HG03558 (cell line): Measurements from ENCODE around the gene PRXL2C.
"Not testable (repeated sequence)": the region's sequence is repeated elsewhere in the genome, so short reads cannot be mapped to it uniquely, and the experiment has no call there.

ENCODE experiments used
- ATAC-seq: cut with Tn5 transposase; IDR thresholded peaks from one replicate; pipeline ENCODE4 v1.9.1; 2021; ENCODE audit warnings: moderate number of reproducible peaks; ENCODE audit not compliant: unreplicated experiment; ENCODE audit errors: extremely low read depth

Gene PRXL2C

DNA sequence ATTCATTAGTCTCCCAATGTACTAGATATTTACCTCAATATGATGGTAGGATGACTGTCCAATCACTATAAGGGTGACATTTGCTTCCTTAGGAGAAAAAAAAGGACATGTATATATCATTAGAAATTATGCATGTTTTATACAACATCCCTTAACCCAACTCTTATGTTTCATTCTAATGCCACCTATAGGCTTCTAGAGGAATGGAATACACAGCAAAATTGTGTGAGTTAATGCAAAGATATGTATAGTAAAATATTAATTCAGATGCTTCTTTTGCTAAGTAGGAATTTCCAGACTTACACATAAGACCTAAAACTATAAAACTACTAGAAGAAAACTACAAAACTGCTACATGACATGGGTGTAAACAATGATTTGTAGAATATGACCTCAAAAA lies 3.5 kb downstream of the PRXL2C start:
- ATAC-seq, result no peak

- ATAC-seq, result no peak
These were observed 5.3 kb downstream of the PRXL2C start for GRCh38 chr9:96649620-96650324.

DNA sequence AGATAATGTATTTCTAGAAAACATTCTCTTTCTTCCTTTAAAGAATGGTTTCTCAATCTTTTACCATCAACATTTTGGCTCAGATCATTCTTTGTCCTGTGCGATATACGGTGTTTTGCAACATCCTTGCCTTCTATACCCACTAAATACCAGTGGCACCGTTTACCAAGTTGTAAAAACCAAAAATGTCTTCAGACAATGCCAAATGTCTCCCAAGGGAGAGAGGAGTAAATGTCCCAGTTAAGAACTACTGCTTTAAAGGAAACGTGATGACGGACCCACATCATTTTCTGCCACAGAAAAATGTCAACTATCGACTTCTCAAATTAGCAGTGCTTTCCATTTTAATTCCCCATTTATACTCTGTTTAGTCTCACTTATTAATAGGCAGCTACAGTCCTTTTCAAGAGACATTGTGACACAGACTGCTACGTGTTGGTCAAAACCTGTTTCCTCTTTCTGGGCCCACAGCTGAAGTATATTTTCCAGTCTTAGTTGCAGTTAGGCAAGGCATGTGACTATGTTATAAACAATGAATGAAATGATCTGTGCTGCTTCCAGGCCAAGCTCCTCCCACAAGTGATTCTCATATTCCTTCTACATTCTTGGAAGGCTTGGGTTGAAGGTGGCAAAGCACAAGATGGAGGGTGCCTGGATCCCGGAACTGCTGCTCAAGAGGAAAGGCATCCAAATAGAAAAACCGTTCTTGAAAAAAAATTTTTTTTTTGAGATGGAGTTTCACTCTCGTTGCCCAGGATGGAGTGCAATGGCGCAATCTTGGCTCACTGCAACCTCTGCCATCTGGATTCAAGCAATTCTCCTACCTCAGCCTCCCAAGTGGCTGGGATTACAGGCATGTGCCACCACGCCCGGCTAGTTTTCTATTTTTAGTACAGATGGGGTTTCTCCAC lies 8.8 kb downstream of the PRXL2C start:
- no peak for ATAC-seq

DNA sequence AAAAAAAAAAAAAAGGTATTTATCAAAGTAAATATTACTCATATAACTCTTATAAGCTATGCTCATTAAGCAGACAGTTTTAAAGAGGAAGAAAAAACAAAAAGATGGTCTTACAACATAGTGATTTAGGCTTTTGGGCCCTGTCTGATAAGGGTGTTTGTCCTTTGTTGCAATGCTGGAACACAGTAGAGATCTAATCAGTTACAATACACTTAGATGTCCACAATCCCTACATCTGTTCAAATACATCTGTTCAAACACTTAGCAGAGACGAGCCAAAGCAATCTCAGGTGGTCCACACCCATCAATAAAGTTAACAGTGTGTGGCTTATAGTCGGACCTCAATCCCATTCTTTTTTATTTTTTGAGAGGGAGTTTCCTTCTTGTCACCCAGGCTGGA lies 11.0 kb downstream of the PRXL2C start:
- ATAC-seq, result no peak

GRCh38 chr9:96641514-96641913 lies 13.6 kb downstream of the PRXL2C start:
- no peak for ATAC-seq

GRCh38 chr9:96638606-96639364 lies 16.3 kb downstream of the PRXL2C start:
- ATAC-seq, result no peak

- ATAC-seq, result no peak
These were observed 18.7 kb downstream of the PRXL2C start for GRCh38 chr9:96636368-96636767.

GRCh38 chr9:96633579-96633978 lies 21.5 kb downstream of the PRXL2C start:
- ATAC-seq, result not testable (repeated sequence)

DNA sequence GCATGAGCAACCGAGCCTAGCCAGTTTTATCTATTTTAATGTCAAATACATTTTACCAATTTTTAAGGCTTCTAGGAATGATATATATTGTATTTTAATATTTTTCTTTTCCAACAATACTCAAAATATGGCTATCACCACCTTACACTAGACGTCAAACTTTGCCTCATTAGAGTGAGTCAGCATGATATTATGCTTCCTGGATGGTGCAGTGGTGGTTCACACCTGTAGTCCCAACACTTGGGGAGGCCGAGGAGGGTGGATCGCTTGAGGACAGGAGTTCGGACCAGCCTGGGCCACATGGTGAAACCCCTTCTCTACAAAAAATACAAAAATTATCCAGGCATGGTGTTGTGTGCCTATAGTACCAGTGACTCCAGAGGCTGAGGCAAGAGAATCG lies 28.2 kb downstream of the PRXL2C start:
- ATAC-seq, result no peak

DNA sequence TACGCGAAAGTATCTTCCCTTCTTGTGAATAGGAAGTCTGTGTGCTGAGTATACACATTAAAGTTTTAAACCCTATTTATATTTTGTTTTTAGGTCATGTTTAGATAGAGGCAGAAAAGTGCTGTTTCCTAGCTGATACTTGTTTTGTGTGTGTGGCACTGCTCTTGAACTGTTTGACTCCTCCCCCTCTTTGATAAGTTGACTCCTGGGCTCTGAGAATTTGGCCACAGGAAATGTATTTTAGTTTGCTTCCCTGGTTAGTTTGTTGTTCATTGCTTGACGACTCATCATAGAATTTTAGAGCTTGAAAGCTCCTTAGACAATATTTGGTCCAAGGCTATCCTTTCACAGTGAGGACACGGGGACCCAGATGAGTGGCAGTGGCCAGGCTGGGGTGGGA lies 33.5 kb downstream of the PRXL2C start:
- no peak for ATAC-seq

GRCh38 chr9:96620832-96621269 lies 34.3 kb downstream of the PRXL2C start:
- ATAC-seq, result no peak

DNA sequence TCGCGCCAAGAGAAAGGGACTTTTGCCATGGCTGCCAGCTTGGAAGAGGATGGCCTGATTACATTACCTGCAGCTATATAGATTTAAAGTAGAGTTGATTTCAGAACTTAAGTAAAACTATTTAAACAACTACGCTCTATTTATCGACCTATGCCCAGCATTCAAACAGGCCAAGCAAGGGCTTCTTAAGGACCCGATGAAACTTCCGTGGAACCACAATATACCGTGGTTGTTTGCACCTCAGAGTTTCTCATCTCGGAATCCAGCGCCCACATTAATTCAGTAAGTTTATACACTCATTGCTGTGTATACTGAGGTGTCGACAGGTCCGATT lies 35.0 kb downstream of the PRXL2C start:
- no peak for ATAC-seq

- no peak for ATAC-seq
These were observed 35.5 kb downstream of the PRXL2C start, which contains the start of gene CDC14B for GRCh38 chr9:96619491-96620180. TSS of gene CDC14B (minus strand) at chr9:96619843. CDS start at chr9:96619378, 465 bp downstream.

GRCh38 chr9:96619124-96619465 lies 36.0 kb downstream of the PRXL2C start:
- no peak for ATAC-seq

DNA sequence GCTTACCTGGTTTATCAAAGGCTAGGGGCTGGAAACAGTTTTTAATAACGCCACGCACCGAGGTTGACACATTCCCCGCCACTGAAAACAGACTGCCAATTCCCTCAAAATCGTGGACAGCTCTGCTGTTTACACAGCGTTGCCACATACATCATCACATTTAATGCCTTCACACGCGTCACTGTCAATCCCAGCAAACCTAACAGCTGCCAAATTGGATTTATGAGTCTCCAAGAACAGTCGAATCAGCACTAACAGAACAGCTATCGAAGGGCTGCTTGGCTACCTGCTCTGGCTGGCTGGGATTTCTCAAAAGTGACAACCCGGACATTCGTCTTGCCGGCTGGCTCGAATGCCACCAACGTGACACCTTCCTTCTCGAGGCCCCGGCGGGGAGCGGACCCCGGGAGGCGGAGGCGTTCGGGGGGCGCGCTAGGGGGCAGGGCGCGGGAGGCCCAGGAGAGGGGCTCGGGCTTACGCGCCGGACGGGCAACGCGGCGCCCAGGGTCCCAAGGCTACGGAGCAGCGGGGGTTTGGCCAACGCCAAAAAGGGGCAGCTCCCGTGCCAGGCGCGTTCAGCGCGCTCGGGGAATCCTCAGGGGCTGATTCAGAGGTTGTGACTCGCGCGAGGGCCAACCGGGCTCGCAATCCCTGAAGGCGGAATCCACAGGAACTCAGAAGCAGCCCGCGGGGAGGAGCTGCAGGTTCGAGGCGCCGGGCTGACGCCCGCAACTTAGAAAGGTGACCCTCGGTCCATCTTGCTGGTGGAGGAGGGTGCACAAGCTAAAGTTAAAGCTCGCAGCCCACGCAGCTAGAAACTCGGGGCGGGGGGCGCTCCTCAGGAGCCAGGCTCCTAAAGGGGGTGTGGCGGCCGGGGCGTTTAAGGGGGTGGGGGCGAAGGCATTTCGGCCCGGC lies 36.7 kb downstream of the PRXL2C start:
- ATAC-seq, result no peak

DNA sequence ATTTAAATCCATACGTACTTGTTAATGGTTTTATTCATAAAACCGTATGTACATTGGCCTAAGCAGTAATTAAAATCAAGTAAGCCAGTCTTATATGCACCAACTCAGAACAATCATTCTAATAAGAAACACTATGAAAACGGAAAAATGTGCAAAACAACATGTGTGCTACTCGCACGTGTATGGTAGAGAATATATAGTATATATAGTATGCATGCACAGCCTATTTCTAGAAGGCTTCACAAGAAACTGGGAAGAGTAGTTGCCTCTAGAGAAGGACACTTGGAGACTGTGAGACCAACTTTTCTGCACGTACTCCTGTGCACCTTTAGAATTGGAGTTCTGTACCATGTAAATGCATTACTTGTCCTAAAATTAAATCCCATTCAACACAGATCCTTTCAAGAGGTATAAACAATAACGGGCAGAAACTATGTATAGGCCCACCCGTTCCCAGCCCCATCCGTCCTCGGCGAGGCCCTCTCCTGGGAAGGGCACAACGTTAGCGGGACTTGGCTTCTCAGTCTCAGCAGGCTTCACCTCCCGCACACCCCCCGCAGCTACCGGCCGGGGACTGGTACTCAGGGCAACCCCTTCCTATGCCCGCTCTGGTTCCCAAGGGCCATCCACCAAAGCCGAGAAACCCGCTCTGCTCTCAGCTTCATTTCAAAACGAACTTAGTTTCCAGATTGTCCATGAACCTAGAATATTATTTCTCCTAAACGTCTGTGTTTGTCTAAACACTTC lies 37.5 kb downstream of the PRXL2C start:
- ATAC-seq, result no peak

DNA sequence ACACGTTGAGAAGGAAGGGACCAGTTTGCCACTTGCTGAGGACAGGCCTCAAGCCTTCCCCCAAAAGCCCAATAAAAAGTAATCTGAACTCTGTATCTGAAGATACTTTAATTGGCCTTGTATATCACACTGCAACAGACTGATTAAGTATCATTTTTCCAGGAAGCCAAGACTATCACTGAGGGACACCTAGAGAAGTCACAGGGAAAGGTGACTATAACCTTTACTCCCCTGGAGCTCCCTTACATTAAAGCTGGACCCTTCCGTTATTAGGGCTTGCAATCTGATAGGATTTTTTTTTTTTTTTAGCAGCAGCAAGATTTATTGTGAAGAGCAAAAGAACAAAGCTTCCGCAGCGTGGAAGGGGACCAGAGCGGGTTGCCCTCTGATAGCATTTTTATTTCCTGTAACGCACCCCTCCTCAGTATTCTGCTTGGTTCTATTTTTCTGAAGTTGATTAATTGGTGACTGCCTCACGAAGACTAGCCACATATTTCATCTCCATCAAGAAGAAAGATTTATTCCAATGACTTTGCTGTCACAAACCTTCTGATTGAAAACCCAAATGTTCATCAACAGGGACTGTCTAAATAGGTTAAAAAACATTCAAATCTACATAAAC lies 38.2 kb downstream of the PRXL2C start:
- ATAC-seq, result no peak

- ATAC-seq, result no peak
These were observed 39.7 kb downstream of the PRXL2C start for GRCh38 chr9:96615411-96615810.
